GM23338 (cell line): ENCODE results near the gene KCNN2. TPM values are rescaled to one million over a fixed set of nuclear protein-coding genes. Genes with fewer than 3 reads are reported as not detected.

Experiments
- ATAC-seq: fragments of 200-7000 bp; cut with Tn5 transposase; 3 replicates; pipeline ENCODE4 v1.9.1; 2020
- DNase-seq: peaks from one replicate; pipeline ENCODE4 v3.0.0-alpha.2; 2015; ENCODE audit warnings: low spot score
- H2AFZ ChIP-seq: fragments of 200-600 bp; sonication (generic); 2 replicates; pipeline ENCODE4 v1.8.0; 2016; ENCODE audit warnings: antibody characterized with exemption, mild to moderate bottlenecking, moderate library complexity
- H3F3A ChIP-seq: fragments of 200-600 bp; sonication (generic); replicated peaks from 2 replicates; pipeline ENCODE4 v1.8.0; 2017; ENCODE audit warnings: antibody characterized with exemption, mixed run types, low read depth
- H3K27ac ChIP-seq: fragments of 200-600 bp; sonication (generic); 2 replicates; pipeline ENCODE4 v1.6.1; 2016; ENCODE audit warnings: low read depth
- H3K27me3 ChIP-seq: fragments of 200-600 bp; sonication (generic); 2 replicates; pipeline ENCODE4 v1.8.0; 2016; ENCODE audit warnings: mild to moderate bottlenecking, mixed run types, moderate library complexity; ENCODE audit not compliant: insufficient read depth
- H3K36me3 ChIP-seq: fragments of 200-600 bp; sonication (generic); 2 replicates; pipeline ENCODE4 v1.8.0; 2016; ENCODE audit warnings: mild to moderate bottlenecking; ENCODE audit not compliant: insufficient read depth
- H3K4me1 ChIP-seq: fragments of 200-600 bp; sonication (generic); 2 replicates; pipeline ENCODE4 v1.8.0; 2016; ENCODE audit warnings: mild to moderate bottlenecking, moderate library complexity; ENCODE audit not compliant: insufficient read depth
- H3K4me2 ChIP-seq: fragments of 200-600 bp; sonication (generic); 2 replicates; pipeline ENCODE4 v1.7.1; 2017; ENCODE audit warnings: mixed run types
- H3K4me3 ChIP-seq: fragments of 200-600 bp; sonication (generic); 2 replicates; pipeline ENCODE4 v1.6.1; 2016; ENCODE audit warnings: mixed run types
- H3K79me2 ChIP-seq: fragments of 200-600 bp; sonication (generic); replicated peaks from 2 replicates; pipeline ENCODE4 v1.8.0; 2017; ENCODE audit warnings: mild to moderate bottlenecking; ENCODE audit not compliant: insufficient read depth
- H3K9me2 ChIP-seq: fragments of 200-600 bp; sonication (generic); 2 replicates; pipeline ENCODE4 v1.8.0; 2017; ENCODE audit not compliant: insufficient read depth
- H4K20me1 ChIP-seq: fragments of 200-600 bp; sonication (generic); replicated peaks from 2 replicates; pipeline ENCODE4 v1.8.0; 2017; ENCODE audit warnings: mild to moderate bottlenecking; ENCODE audit not compliant: insufficient read depth
- H3K27ac Mint-ChIP-seq: 2 replicates; pipeline ENCODE4 v1.8.0; 2020; ENCODE audit warnings: inconsistent platforms, mild to moderate bottlenecking, moderate library complexity, mixed read lengths
- H3K27me3 Mint-ChIP-seq: 3 replicates; pipeline ENCODE4 v1.8.0; 2022; ENCODE audit warnings: low read depth, mild to moderate bottlenecking, moderate library complexity, mixed read lengths, inconsistent platforms; ENCODE audit not compliant: insufficient read depth, poor library complexity
- H3K36me3 Mint-ChIP-seq: 3 replicates; pipeline ENCODE4 v1.8.0; 2021; ENCODE audit warnings: low read depth, mild to moderate bottlenecking, inconsistent platforms, moderate library complexity, mixed read lengths
- H3K4me1 Mint-ChIP-seq: 3 replicates; pipeline ENCODE4 v1.8.0; 2020; ENCODE audit warnings: mild to moderate bottlenecking, inconsistent platforms, mixed read lengths
- H3K4me3 Mint-ChIP-seq: 3 replicates; pipeline ENCODE4 v1.8.0; 2021; ENCODE audit warnings: moderate library complexity, mild to moderate bottlenecking, inconsistent platforms, mixed read lengths
- H3K9me3 Mint-ChIP-seq: 3 replicates; pipeline ENCODE4 v1.8.0; 2020; ENCODE audit warnings: moderate library complexity, mild to moderate bottlenecking, inconsistent platforms, mixed read lengths
- CREB1 ChIP-seq: fragments of 250-450 bp; sonication (Bioruptor Pico); IDR thresholded peaks from 2 replicates; pipeline ENCODE4 v1.5.0; 2020; ENCODE audit warnings: low read depth, mild to moderate bottlenecking, moderate library complexity
- CTCF ChIP-seq, 2 experiments: fragments of 200-600 bp in 1 of 2; sonication (generic) in 1 of 2; conservative IDR thresholded peaks; 2 replicates each; pipeline versions ENCODE4 v1.5.1 to v1.6.1; 2016 to 2017; ENCODE audit warnings: antibody characterized with exemption in 2 of 2, low read depth in 2 of 2, mild to moderate bottlenecking in 2 of 2, moderate library complexity in 1 of 2
- EZH2 ChIP-seq: fragments of 200-600 bp; sonication (generic); IDR thresholded peaks from one replicate; pipeline ENCODE4 v1.8.0; 2017; ENCODE audit warnings: antibody characterized with exemption, mild to moderate bottlenecking, low read depth; ENCODE audit not compliant: unreplicated experiment
- EZH2phosphoT487 ChIP-seq: fragments of 200-600 bp; sonication (generic); IDR thresholded peaks from one replicate; pipeline ENCODE4 v1.8.1; 2018; ENCODE audit warnings: antibody characterized with exemption; ENCODE audit not compliant: unreplicated experiment
- JUNB ChIP-seq: IDR thresholded peaks from one replicate; pipeline ENCODE4 v1.6.1; 2016; ENCODE audit warnings: antibody characterized with exemption; ENCODE audit not compliant: unreplicated experiment
- NANOG ChIP-seq: IDR thresholded peaks from 2 replicates; pipeline ENCODE4 v1.6.1; 2016; ENCODE audit warnings: antibody characterized with exemption, borderline replicate concordance
- POLR2AphosphoS5 ChIP-seq: IDR thresholded peaks from 2 replicates; pipeline ENCODE4 v1.6.1; 2016; ENCODE audit warnings: antibody characterized with exemption, low read depth
- REST ChIP-seq: IDR thresholded peaks from one replicate; pipeline ENCODE4 v1.6.1; 2018; ENCODE audit warnings: antibody characterized with exemption; ENCODE audit not compliant: unreplicated experiment
- STAT1 ChIP-seq: IDR thresholded peaks from one replicate; pipeline ENCODE4 v1.6.1; 2016; ENCODE audit warnings: antibody characterized with exemption; ENCODE audit not compliant: unreplicated experiment
- ZNF114 ChIP-seq: fragments of 250-450 bp; sonication (Bioruptor Pico); IDR thresholded peaks from 2 replicates; pipeline ENCODE4 v1.5.0; 2020; ENCODE audit warnings: mild to moderate bottlenecking, moderate library complexity
- ZNF331 ChIP-seq: fragments of 250-450 bp; sonication (Bioruptor Pico); IDR thresholded peaks from 2 replicates; pipeline ENCODE4 v1.5.0; 2020; ENCODE audit warnings: low read depth, mild to moderate bottlenecking, moderate library complexity
- ZNF462 ChIP-seq: fragments of 250-450 bp; sonication (Bioruptor Pico); IDR thresholded peaks from 2 replicates; pipeline ENCODE4 v1.5.0; 2020; ENCODE audit warnings: mild to moderate bottlenecking, moderate library complexity
- polyA plus RNA-seq: library from polyadenylated mRNA; unstranded; fragments of >200 nt; fragmentation: Nextera tagmentation; extraction: Ambion mirVana; gene quantifications from 2 replicates; pipeline ENCODE4 v1.2.1, GENCODE V29; 2016
- total RNA-seq: library from RNA; depleted of rRNA; stranded (reverse); fragments of >200 nt; shearing (Covaris generic); gene quantifications from 2 replicates; pipeline ENCODE4 v1.2.3, GENCODE V29; 2014
- TF ChIP-seq, protein P1 (sequence below): IDR thresholded peaks from 2 replicates; pipeline ENCODE4 v1.6.1; 2016; ENCODE audit warnings: antibody characterized with exemption

Gene KCNN2
- total and polyA plus RNA-seq, 2 experiments from 2014 or later = 14.7 to 15.9 TPM

DNA sequence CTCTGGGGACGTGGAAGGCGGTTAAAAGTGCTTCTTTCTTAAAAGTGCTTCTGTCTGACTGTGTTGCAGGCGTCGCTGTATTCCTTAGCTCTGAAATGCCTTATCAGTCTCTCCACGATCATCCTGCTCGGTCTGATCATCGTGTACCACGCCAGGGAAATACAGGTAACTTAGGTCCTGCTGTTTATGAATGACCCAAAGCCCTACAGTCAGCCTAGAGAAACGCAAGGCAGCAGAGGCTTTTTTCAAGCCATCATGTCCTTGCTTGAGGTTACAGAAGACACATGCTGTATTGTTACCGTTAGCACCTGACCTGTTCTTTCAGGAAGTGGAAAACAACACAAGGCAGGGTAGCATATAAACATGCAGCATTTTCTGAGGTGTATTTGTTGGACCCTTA, 2.0 kb downstream of the KCNN2 start:
- H3K4me2 ChIP-seq = peak overlapping the region; percentile 92
- H3K27me3 Mint-ChIP-seq = peaks cover 13% of the 10 kb centered on the region
- H3K79me2 ChIP-seq = peaks cover 59% of the 10 kb centered on the region
- H3K4me1 ChIP-seq = peaks cover 15% of the 10 kb centered on the region
- H3K36me3 Mint-ChIP-seq = peaks cover 11% of the 10 kb centered on the region
- H3K4me3 Mint-ChIP-seq = peak overlapping the region; percentile 98
- no peak for ATAC-seq
- TF ChIP-seq ZNF462 (no peak), NANOG (no peak), POLR2AphosphoS5 (no peak), EZH2 (no peak), CTCF (conservative IDR thresholded peaks at IDR 0.05; ENCODE audit: low read depth in 2 of 2) (no peak), REST (no peak), ZNF331 (no peak), ZNF114 (CRISPR knock-in tag) (no peak), STAT1 (no peak), CREB1 (CRISPR knock-in tag) (no peak), JUNB (no peak), EZH2phosphoT487 (no peak)
- TF ChIP-seq, protein P1, sequence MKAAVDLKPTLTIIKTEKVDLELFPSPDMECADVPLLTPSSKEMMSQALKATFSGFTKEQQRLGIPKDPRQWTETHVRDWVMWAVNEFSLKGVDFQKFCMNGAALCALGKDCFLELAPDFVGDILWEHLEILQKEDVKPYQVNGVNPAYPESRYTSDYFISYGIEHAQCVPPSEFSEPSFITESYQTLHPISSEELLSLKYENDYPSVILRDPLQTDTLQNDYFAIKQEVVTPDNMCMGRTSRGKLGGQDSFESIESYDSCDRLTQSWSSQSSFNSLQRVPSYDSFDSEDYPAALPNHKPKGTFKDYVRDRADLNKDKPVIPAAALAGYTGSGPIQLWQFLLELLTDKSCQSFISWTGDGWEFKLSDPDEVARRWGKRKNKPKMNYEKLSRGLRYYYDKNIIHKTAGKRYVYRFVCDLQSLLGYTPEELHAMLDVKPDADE = no peak
- no peaks in the 10 kb centered on the region for H3F3A ChIP-seq
- H3K4me1 Mint-ChIP-seq = peaks cover 14% of the 10 kb centered on the region
- H3K27ac Mint-ChIP-seq = no peak overlapping the region
- H3K27ac ChIP-seq = no peak overlapping the region
- H3K9me2 ChIP-seq = no peaks in the 10 kb centered on the region
- no peaks in the 10 kb centered on the region; the same call in 2 of the 3 replicates for H3K9me3 Mint-ChIP-seq
- H3K36me3 ChIP-seq = no peaks in the 10 kb centered on the region
- peaks cover 14% of the 10 kb centered on the region for H3K27me3 ChIP-seq
- H4K20me1 ChIP-seq = peaks cover 3% of the 10 kb centered on the region
- peak; percentile 49 for DNase-seq
- no peak overlapping the region for H2AFZ ChIP-seq
- H3K4me3 ChIP-seq = peak overlapping the region; percentile 77
